ENCODE results near the gene ZMYND15. TPM values are rescaled to one million over a fixed set of nuclear protein-coding genes. Genes with fewer than 3 reads are reported as not detected.

Gene ZMYND15
- total and polyA plus RNA-seq, 2 experiments from 2014 or later = 0.32 to 1.4 TPM

DNA sequence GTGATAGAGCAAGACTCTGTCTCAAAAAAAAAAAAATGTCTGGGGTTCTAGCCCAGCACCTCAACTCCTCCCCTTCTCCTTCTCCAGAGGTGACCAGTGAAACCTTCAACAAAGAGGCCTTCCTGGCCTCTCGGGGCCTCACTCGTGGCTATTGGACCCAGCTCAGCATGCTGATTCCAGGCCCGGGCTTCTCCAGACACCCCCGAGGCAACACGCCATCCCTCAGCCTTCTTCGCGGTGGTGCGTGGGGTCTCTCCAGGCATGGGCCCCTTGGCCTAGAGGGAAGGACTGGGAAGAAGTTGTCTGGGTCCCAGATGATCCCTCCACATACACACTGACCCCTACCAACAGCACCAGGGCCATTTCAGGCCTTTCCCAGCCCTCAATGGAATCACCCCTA lies 3.6 kb downstream of the ZMYND15 start:
- H3K4me1 Mint-ChIP-seq = peaks cover 22% of the 10 kb centered on the region; the same call in 2 of the 3 replicates
- no peaks in the 10 kb centered on the region; the same call in 1 of the 3 replicates for H3K9me3 Mint-ChIP-seq
- no peaks in the 10 kb centered on the region for H3K36me3 ChIP-seq (ENCODE audit: insufficient read depth)
- no peaks in the 10 kb centered on the region; the same call in 2 of the 3 replicates for H3K36me3 Mint-ChIP-seq (ENCODE audit: low read depth)
- H3K27ac ChIP-seq (ENCODE audit: low read depth) = no peak overlapping the region
- H3K4me2 ChIP-seq = no peak overlapping the region
- H3K27me3 Mint-ChIP-seq (ENCODE audit: insufficient read depth, low read depth, poor library complexity) = peaks cover 59% of the 10 kb centered on the region
- H3K27ac Mint-ChIP-seq = no peak overlapping the region
- H3K4me3 ChIP-seq = no peak overlapping the region
- no peak for ATAC-seq
- H3K79me2 ChIP-seq (replicated peaks; ENCODE audit: insufficient read depth) = no peaks in the 10 kb centered on the region
- DNase-seq (ENCODE audit: low spot score) = no peak
- no peaks in the 10 kb centered on the region for H3K9me2 ChIP-seq (ENCODE audit: insufficient read depth)
- H3K27me3 ChIP-seq (ENCODE audit: insufficient read depth) = peaks cover 46% of the 10 kb centered on the region
- TF ChIP-seq, protein P1, sequence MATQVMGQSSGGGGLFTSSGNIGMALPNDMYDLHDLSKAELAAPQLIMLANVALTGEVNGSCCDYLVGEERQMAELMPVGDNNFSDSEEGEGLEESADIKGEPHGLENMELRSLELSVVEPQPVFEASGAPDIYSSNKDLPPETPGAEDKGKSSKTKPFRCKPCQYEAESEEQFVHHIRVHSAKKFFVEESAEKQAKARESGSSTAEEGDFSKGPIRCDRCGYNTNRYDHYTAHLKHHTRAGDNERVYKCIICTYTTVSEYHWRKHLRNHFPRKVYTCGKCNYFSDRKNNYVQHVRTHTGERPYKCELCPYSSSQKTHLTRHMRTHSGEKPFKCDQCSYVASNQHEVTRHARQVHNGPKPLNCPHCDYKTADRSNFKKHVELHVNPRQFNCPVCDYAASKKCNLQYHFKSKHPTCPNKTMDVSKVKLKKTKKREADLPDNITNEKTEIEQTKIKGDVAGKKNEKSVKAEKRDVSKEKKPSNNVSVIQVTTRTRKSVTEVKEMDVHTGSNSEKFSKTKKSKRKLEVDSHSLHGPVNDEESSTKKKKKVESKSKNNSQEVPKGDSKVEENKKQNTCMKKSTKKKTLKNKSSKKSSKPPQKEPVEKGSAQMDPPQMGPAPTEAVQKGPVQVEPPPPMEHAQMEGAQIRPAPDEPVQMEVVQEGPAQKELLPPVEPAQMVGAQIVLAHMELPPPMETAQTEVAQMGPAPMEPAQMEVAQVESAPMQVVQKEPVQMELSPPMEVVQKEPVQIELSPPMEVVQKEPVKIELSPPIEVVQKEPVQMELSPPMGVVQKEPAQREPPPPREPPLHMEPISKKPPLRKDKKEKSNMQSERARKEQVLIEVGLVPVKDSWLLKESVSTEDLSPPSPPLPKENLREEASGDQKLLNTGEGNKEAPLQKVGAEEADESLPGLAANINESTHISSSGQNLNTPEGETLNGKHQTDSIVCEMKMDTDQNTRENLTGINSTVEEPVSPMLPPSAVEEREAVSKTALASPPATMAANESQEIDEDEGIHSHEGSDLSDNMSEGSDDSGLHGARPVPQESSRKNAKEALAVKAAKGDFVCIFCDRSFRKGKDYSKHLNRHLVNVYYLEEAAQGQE (IDR thresholded peaks at IDR 0.05; ENCODE audit: unreplicated experiment) = no peak
- TF ChIP-seq ZNF462 (CRISPR knock-in tag; IDR thresholded peaks at IDR 0.05) = no peak
- no peak for TF ChIP-seq ZNF114 (CRISPR knock-in tag; IDR thresholded peaks at IDR 0.05)
- no peak for TF ChIP-seq EZH2phosphoT487 (IDR thresholded peaks at IDR 0.05; ENCODE audit: unreplicated experiment)
- no peak for TF ChIP-seq ZNF331 (CRISPR knock-in tag; IDR thresholded peaks at IDR 0.05; ENCODE audit: low read depth)
- TF ChIP-seq, protein P2, sequence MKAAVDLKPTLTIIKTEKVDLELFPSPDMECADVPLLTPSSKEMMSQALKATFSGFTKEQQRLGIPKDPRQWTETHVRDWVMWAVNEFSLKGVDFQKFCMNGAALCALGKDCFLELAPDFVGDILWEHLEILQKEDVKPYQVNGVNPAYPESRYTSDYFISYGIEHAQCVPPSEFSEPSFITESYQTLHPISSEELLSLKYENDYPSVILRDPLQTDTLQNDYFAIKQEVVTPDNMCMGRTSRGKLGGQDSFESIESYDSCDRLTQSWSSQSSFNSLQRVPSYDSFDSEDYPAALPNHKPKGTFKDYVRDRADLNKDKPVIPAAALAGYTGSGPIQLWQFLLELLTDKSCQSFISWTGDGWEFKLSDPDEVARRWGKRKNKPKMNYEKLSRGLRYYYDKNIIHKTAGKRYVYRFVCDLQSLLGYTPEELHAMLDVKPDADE (IDR thresholded peaks at IDR 0.05) = no peak
- TF ChIP-seq POLR2AphosphoS5 (IDR thresholded peaks at IDR 0.05; ENCODE audit: low read depth) = no peak
- peaks cover 11% of the 10 kb centered on the region for H3K4me1 ChIP-seq (ENCODE audit: insufficient read depth)
- no peak overlapping the region for H2AFZ ChIP-seq
- H3K4me3 Mint-ChIP-seq = no peak overlapping the region
- H4K20me1 ChIP-seq (replicated peaks; ENCODE audit: insufficient read depth) = no peaks in the 10 kb centered on the region
- peaks cover 19% of the 10 kb centered on the region; the same call in 1 of the 2 replicates for H3F3A ChIP-seq (replicated peaks; ENCODE audit: low read depth)

Measured in GM23338 (cell line).